Measurements from ENCODE around the gene VAV2. TPM values are rescaled to one million over a fixed set of nuclear protein-coding genes. Genes with fewer than 3 reads are reported as not detected.
"Not testable (repeated sequence)": the region's sequence is repeated elsewhere in the genome, so short reads cannot be mapped to it uniquely, and the experiment has no call there.

The VAV2 gene
- total RNA-seq, 3 donors from 2014 or later: 5.3 to 9.5 (median 8.8) TPM

DNA sequence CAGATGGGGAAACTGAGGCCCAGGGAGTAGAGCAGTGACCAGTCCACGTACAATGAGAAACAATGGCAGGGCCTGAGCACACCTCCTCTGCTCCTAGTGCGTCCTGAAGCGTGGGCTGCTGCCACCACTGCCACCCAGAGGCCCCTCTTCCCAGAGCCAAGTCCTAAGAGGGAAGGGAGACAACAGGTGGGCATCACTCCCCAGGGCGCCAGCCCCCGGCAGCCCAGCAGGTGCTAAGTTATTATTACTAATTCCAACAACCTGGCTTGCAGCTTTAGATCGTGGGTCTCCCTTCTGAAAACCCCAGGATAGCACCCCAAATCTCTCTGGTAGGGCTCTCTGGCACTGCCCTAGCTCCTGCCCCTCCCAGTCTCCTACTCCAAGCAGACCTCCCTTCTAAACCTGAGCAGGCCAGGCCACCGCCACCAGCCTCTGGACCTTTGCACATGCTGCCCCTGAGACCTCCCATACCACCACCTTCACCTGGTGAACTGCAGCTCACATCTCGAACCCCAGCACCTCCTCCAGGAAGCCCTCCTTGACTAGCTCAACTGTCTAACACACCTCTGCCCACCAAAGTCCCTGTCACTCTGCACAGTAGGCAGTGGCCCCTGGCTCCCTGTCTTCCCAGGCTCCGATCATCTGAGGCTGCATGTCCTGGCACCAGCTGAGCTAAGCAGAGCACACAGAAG, 65.8 kb downstream of the VAV2 start:
- no peaks in the 10 kb centered on the region for H3K4me1 ChIP-seq
- no peak overlapping the region for H3K4me3 ChIP-seq
- TF ChIP-seq POLR2A (IDR thresholded peaks at IDR 0.05): no peak
- no peak for TF ChIP-seq POLR2AphosphoS5 (IDR thresholded peaks at IDR 0.05)
- TF ChIP-seq, protein P1, sequence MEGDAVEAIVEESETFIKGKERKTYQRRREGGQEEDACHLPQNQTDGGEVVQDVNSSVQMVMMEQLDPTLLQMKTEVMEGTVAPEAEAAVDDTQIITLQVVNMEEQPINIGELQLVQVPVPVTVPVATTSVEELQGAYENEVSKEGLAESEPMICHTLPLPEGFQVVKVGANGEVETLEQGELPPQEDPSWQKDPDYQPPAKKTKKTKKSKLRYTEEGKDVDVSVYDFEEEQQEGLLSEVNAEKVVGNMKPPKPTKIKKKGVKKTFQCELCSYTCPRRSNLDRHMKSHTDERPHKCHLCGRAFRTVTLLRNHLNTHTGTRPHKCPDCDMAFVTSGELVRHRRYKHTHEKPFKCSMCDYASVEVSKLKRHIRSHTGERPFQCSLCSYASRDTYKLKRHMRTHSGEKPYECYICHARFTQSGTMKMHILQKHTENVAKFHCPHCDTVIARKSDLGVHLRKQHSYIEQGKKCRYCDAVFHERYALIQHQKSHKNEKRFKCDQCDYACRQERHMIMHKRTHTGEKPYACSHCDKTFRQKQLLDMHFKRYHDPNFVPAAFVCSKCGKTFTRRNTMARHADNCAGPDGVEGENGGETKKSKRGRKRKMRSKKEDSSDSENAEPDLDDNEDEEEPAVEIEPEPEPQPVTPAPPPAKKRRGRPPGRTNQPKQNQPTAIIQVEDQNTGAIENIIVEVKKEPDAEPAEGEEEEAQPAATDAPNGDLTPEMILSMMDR (IDR thresholded peaks at IDR 0.05): no peak
- no peaks in the 10 kb centered on the region for H3K27me3 ChIP-seq
- no peaks in the 10 kb centered on the region for H3K9me3 ChIP-seq
- no peak for DNase-seq (ENCODE audit: low spot score in 2 of 2)
- intact Hi-C loops (cut with DNase I; ENCODE audit: low total_unique reads): no loop called here
- H3K36me3 ChIP-seq: no peaks in the 10 kb centered on the region
- no peak overlapping the region for H3K27ac ChIP-seq

GRCh38 chr9:133924453-133924852, 67.7 kb downstream of the VAV2 start:
- TF ChIP-seq POLR2A (IDR thresholded peaks at IDR 0.05) (no peak), POLR2AphosphoS5 (IDR thresholded peaks at IDR 0.05) (no peak)
- TF ChIP-seq, protein P1 (IDR thresholded peaks at IDR 0.05): no peak
- intact Hi-C loops (cut with DNase I; ENCODE audit: low total_unique reads): no loop called here
- no peaks in the 10 kb centered on the region for H3K4me1 ChIP-seq

GRCh38 chr9:133923608-133924007, 68.5 kb downstream of the VAV2 start:
- DNase-seq (ENCODE audit: low spot score in 2 of 2); H3K36me3 ChIP-seq; H3K4me1 ChIP-seq; H3K4me3 ChIP-seq; H3K9me3 ChIP-seq; H3K27me3 ChIP-seq; H3K27ac ChIP-seq; intact Hi-C loops (cut with DNase I; ENCODE audit: low total_unique reads): not testable (repeated sequence)

More at GRCh38 chr9:133924453-133924852, 67.7 kb downstream of the VAV2 start:
- Histone ChIP-seq H3K27ac (no peak overlapping the region), H3K27me3 (no peaks in the 10 kb centered on the region), H3K36me3 (no peaks in the 10 kb centered on the region), H3K9me3 (no peaks in the 10 kb centered on the region), H3K4me3 (no peak overlapping the region)
- no peak for DNase-seq (ENCODE audit: low spot score in 2 of 2)

- intact Hi-C loops (cut with DNase I; ENCODE audit: low total_unique reads): no loop called here
- Histone ChIP-seq H3K4me3 (no peak overlapping the region), H3K27me3 (no peaks in the 10 kb centered on the region), H3K4me1 (no peaks in the 10 kb centered on the region), H3K36me3 (no peaks in the 10 kb centered on the region), H3K27ac (no peak overlapping the region), H3K9me3 (no peaks in the 10 kb centered on the region)
- no peak for DNase-seq (ENCODE audit: low spot score in 2 of 2)
- TF ChIP-seq POLR2A (IDR thresholded peaks at IDR 0.05) (no peak), POLR2AphosphoS5 (IDR thresholded peaks at IDR 0.05) (no peak)
- TF ChIP-seq, protein P1 (IDR thresholded peaks at IDR 0.05): no peak
Measured at GRCh38 chr9:133921866-133922265, 70.3 kb downstream of the VAV2 start.

- Histone ChIP-seq H3K4me3 (no peak overlapping the region), H3K27ac (no peak overlapping the region), H3K4me1 (no peaks in the 10 kb centered on the region), H3K27me3 (no peaks in the 10 kb centered on the region), H3K9me3 (no peaks in the 10 kb centered on the region), H3K36me3 (no peaks in the 10 kb centered on the region)
- no peak for DNase-seq (ENCODE audit: low spot score in 2 of 2)
- TF ChIP-seq POLR2AphosphoS5 (IDR thresholded peaks at IDR 0.05) (no peak), POLR2A (IDR thresholded peaks at IDR 0.05) (no peak)
- TF ChIP-seq, protein P1 (IDR thresholded peaks at IDR 0.05): no peak
- intact Hi-C loops (cut with DNase I; ENCODE audit: low total_unique reads): no loop called here
Measured at GRCh38 chr9:133920471-133920870, 71.7 kb downstream of the VAV2 start.

Measured in breast epithelium (tissue), 4 donors.